BJ (cell line): ENCODE data around the gene GFRA1. TPM values are rescaled to one million over a fixed set of nuclear protein-coding genes. Genes with fewer than 3 reads are reported as not detected.

ENCODE experiments used
- CTCF ChIA-PET: fragments of 350-600 bp; formaldehyde crosslinking; extraction: SDS; loops from one replicate; lab custom pipeline; 2021; ENCODE audit warnings: antibody characterized with exemption, inconsistent platforms; lab: Yijun Ruan, JAX
- POLR2A ChIA-PET: fragments of 300-600 bp; sonication (Branson Sonifier 250); formaldehyde crosslinking; extraction: SDS; loops from one replicate; lab custom pipeline; 2021; ENCODE audit warnings: antibody characterized with exemption; lab: Charles Lee
- DNase-seq: peaks from one replicate; pipeline ENCODE4 v3.0.0-alpha.2; 2011; ENCODE audit warnings: low read depth
- H3K27me3 ChIP-seq: 2 replicates; pipeline ENCODE4 v1.6.0; 2011; ENCODE audit warnings: low read length; ENCODE audit not compliant: control insufficient read depth, insufficient read depth
- H3K36me3 ChIP-seq: 2 replicates; pipeline ENCODE4 v1.5.1; 2011; ENCODE audit warnings: low read length; ENCODE audit not compliant: control insufficient read depth, insufficient read depth
- H3K4me3 ChIP-seq: 2 replicates; pipeline ENCODE4 v1.5.1; 2011; ENCODE audit warnings: low read depth, mild to moderate bottlenecking, control low read depth, low read length
- polyA plus RNA-seq: library from polyadenylated mRNA; depleted of rRNA; stranded (reverse); fragments of >200 nt; gene quantifications from 2 replicates; pipeline ENCODE4 v1.2.3, GENCODE V29; 2011; rRNA removed
- TF ChIP-seq, protein P1 (sequence below): IDR thresholded peaks from 2 replicates; pipeline ENCODE4 v1.5.1; 2011; ENCODE audit warnings: low read depth, mild to moderate bottlenecking, control low read depth, inconsistent platforms, low read length, moderate library complexity; ENCODE audit not compliant: insufficient read depth

GFRA1 gene
- polyA plus RNA-seq, 1 experiment = 41.6 TPM

DNA sequence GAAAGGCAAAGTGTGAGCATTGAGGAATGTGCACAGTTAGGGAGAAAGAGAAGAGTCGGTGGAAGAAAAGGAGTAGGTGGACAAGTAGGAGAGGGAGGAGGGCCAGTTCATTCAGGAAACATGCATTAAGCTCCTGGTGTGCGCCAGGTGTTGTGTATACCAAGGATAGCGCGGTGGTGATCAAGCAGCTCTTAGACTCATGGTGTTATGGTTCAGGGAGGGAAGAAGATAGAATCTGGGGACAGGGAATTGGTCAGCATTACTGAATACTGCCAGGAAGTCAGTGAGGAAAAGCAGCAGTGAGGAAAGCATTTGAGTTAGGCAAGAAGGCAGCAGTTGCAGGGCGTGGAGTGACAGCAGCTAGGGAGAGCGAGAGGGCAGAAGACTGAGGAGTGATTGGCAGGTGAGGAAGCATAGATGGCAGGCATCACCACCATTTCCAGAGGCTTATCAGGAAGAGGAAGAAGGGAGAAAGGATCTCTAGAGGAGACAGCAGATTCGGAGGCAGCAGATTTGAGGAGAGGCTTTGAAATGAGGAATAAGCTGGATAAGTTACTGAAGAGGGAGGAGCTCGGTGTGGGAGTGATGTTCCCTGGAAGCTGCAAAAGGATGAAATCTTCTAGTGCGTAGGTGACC is 265.6 kb downstream of the GFRA1 start:
- TF ChIP-seq, protein P1, sequence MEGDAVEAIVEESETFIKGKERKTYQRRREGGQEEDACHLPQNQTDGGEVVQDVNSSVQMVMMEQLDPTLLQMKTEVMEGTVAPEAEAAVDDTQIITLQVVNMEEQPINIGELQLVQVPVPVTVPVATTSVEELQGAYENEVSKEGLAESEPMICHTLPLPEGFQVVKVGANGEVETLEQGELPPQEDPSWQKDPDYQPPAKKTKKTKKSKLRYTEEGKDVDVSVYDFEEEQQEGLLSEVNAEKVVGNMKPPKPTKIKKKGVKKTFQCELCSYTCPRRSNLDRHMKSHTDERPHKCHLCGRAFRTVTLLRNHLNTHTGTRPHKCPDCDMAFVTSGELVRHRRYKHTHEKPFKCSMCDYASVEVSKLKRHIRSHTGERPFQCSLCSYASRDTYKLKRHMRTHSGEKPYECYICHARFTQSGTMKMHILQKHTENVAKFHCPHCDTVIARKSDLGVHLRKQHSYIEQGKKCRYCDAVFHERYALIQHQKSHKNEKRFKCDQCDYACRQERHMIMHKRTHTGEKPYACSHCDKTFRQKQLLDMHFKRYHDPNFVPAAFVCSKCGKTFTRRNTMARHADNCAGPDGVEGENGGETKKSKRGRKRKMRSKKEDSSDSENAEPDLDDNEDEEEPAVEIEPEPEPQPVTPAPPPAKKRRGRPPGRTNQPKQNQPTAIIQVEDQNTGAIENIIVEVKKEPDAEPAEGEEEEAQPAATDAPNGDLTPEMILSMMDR = no peak
- ChIA-PET CTCF (interaction anchor here (0.6 to 1.3 kb wide), 2 partner anchors 9 to 20 kb away, joined by 3 to 4 read pairs; no protein-coding TSS in a partner anchor), POLR2A (no interaction called here)
- Histone ChIP-seq H3K36me3 (no peaks in the 10 kb centered on the region), H3K4me3 (no peak overlapping the region), H3K27me3 (no peaks in the 10 kb centered on the region)
- DNase-seq = no peak

Other genes with a start within 250 kb of the GFRA1 start
- gene CCDC172, start 51.2 kb upstream of the GFRA1 start, polyA plus RNA-seq = not detected in 2 replicates
- gene PNLIPRP3, start 154.6 kb upstream of the GFRA1 start, polyA plus RNA-seq = not detected in 2 replicates